Tibial nerve (tissue), 4 donors: ENCODE results near the gene FAM120B. TPM values are rescaled to one million over a fixed set of nuclear protein-coding genes. Genes with fewer than 3 reads are reported as not detected.

Experiments
- DNase-seq, 2 donors: peaks; one replicate each; pipeline ENCODE4 v3.0.0-alpha.2; 2019; ENCODE audit warnings: low spot score in 2 of 2
- H3K27ac ChIP-seq, 4 donors: fragments of 200-600 bp; sonication (generic) in 3 of 4; one replicate each; pipeline ENCODE4 v1.5.1; 2017 to 2019; ENCODE audit warnings: mild to moderate bottlenecking in 1 of 4
- H3K27me3 ChIP-seq, 2 donors: fragments of 200-600 bp; sonication (generic) in 1 of 2; one replicate each; pipeline versions ENCODE4 v1.5.1 to v1.6.0; 2017 to 2019
- H3K36me3 ChIP-seq, 3 donors: fragments of 200-600 bp; sonication (generic); one replicate each; pipeline ENCODE4 v1.5.1; 2018 to 2019
- H3K4me1 ChIP-seq, 4 donors: fragments of 200-600 bp; sonication (generic) in 3 of 4; one replicate each; pipeline ENCODE4 v1.5.1; 2017 to 2019
- H3K4me3 ChIP-seq, 4 donors: fragments of 200-600 bp; sonication (generic) in 3 of 4; one replicate each; pipeline ENCODE4 v1.5.1; 2017 to 2019; ENCODE audit warnings: mild to moderate bottlenecking in 1 of 4, moderate library complexity in 1 of 4
- H3K9me3 ChIP-seq, 4 donors: fragments of 200-600 bp; sonication (generic) in 3 of 4; one replicate each; pipeline ENCODE4 v1.5.1; 2017 to 2019
- EP300 ChIP-seq, 2 donors: sonication (generic); formaldehyde crosslinking; IDR thresholded peaks; one replicate each; pipeline ENCODE4 v1.6.1; 2017; ENCODE audit warnings: antibody characterized with exemption in 2 of 2, mild to moderate bottlenecking in 1 of 2
- POLR2A ChIP-seq, 2 donors: fragments of 450-650 bp; IDR thresholded peaks; one replicate each; pipeline ENCODE4 v1.6.1; 2017; ENCODE audit warnings: antibody characterized with exemption in 2 of 2, mild to moderate bottlenecking in 2 of 2, moderate library complexity in 2 of 2
- WGBS, 2 donors: methylation state at CpG; one replicate each; pipeline ENCODE4 v1.1.5; 2018; 5-methylcytosine and 5-hydroxymethylcytosine counted together
- total RNA-seq, 4 donors: library from RNA; depleted of rRNA; stranded (reverse); fragments of >200 nt; gene quantifications; one replicate each; pipeline ENCODE4 v1.1.0, GENCODE V29; 2016
- TF ChIP-seq, protein P1 (sequence below), 5 experiments: fragments of 200-600 bp in 3 of 5; fragments of 450-650 bp in 2 of 5; sonication (generic) in 3 of 5; IDR thresholded peaks; one replicate each; pipeline ENCODE4 v1.5.1; 2016 to 2019; ENCODE audit warnings: antibody characterized with exemption in 5 of 5, mild to moderate bottlenecking in 3 of 5, moderate library complexity in 2 of 5

The FAM120B gene
- total RNA-seq, 4 donors from 2014 or later = 26.0 to 35.4 (median 32.1) TPM

DNA sequence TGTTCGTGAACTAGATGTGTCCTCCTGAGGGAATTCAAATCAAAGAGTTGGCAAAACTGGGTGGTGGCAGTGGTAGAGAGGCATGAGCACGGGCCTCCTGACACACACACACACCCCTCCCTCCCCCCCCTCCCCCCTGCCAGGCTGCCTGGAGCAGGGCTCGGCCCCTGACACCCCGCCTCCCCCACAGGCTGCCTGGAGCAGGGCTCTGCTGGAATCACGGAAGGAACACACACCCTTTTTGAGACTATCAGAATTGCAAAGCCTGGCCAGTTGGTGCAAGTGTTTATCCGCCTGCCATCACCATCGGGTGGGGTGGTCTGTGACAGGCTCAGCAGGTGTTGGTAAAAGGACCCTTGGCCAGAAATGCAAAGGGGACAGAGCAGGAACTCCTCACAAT is 59.0 kb downstream of the FAM120B start:
- no peak for DNase-seq
- H3K9me3 ChIP-seq = no peaks in the 10 kb centered on the region
- H3K27ac ChIP-seq = peak overlapping the region in 2 of 4 donors; percentile 78 to 81
- 52 to 67% methylated on average over 6 to 7 of the region's 7 CpGs for WGBS, 2 donors
- TF ChIP-seq EP300 (IDR thresholded peaks at IDR 0.05) = no peak
- no peak for TF ChIP-seq POLR2A (IDR thresholded peaks at IDR 0.05)
- TF ChIP-seq, protein P1, sequence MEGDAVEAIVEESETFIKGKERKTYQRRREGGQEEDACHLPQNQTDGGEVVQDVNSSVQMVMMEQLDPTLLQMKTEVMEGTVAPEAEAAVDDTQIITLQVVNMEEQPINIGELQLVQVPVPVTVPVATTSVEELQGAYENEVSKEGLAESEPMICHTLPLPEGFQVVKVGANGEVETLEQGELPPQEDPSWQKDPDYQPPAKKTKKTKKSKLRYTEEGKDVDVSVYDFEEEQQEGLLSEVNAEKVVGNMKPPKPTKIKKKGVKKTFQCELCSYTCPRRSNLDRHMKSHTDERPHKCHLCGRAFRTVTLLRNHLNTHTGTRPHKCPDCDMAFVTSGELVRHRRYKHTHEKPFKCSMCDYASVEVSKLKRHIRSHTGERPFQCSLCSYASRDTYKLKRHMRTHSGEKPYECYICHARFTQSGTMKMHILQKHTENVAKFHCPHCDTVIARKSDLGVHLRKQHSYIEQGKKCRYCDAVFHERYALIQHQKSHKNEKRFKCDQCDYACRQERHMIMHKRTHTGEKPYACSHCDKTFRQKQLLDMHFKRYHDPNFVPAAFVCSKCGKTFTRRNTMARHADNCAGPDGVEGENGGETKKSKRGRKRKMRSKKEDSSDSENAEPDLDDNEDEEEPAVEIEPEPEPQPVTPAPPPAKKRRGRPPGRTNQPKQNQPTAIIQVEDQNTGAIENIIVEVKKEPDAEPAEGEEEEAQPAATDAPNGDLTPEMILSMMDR (IDR thresholded peaks at IDR 0.05) = no peak
- peaks cover 0 to 50% (median 15%) of the 10 kb centered on the region in 4 donors for H3K4me1 ChIP-seq
- H3K27me3 ChIP-seq = no peaks in the 10 kb centered on the region
- peaks cover 0 to 47% (median 0%) of the 10 kb centered on the region in 3 donors for H3K36me3 ChIP-seq
- H3K4me3 ChIP-seq = no peak overlapping the region

GRCh38 chr6:170366248-170366960 is 59.8 kb downstream of the FAM120B start:
- peak; percentile 30 to 39 for DNase-seq
- Histone ChIP-seq H3K27me3 (no peaks in the 10 kb centered on the region), H3K27ac (peak overlapping the region in 3 of 4 donors; percentile 13 to 81 (median 78)), H3K9me3 (no peaks in the 10 kb centered on the region), H3K4me1 (peaks cover 0 to 54% (median 15%) of the 10 kb centered on the region in 4 donors), H3K36me3 (peaks cover 0 to 42% (median 0%) of the 10 kb centered on the region in 3 donors), H3K4me3 (no peak overlapping the region)
- peak in 1 of 2 donors; percentile 57 for TF ChIP-seq EP300 (IDR thresholded peaks at IDR 0.05)
- TF ChIP-seq, protein P1 (IDR thresholded peaks at IDR 0.05) = no peak
- WGBS, 2 donors = 60 to 66% methylated on average over 11 of the region's 11 CpGs

- no peak for TF ChIP-seq EP300 (IDR thresholded peaks at IDR 0.05)
- no peak for TF ChIP-seq POLR2A (IDR thresholded peaks at IDR 0.05)
- TF ChIP-seq, protein P1 (IDR thresholded peaks at IDR 0.05) = no peak
- H3K9me3 ChIP-seq = no peaks in the 10 kb centered on the region
- peaks cover 0 to 54% (median 15%) of the 10 kb centered on the region in 4 donors for H3K4me1 ChIP-seq
- no peaks in the 10 kb centered on the region for H3K27me3 ChIP-seq
- H3K36me3 ChIP-seq = peaks cover 0 to 39% (median 0%) of the 10 kb centered on the region in 3 donors
- WGBS, 2 donors = 48 to 62% methylated on average over 10 of the region's 10 CpGs
- H3K4me3 ChIP-seq = no peak overlapping the region
- DNase-seq = no peak
- peak overlapping the region in 2 of 4 donors; percentile 78 to 81 for H3K27ac ChIP-seq
These were observed 60.7 kb downstream of the FAM120B start for GRCh38 chr6:170367241-170367640.

DNA sequence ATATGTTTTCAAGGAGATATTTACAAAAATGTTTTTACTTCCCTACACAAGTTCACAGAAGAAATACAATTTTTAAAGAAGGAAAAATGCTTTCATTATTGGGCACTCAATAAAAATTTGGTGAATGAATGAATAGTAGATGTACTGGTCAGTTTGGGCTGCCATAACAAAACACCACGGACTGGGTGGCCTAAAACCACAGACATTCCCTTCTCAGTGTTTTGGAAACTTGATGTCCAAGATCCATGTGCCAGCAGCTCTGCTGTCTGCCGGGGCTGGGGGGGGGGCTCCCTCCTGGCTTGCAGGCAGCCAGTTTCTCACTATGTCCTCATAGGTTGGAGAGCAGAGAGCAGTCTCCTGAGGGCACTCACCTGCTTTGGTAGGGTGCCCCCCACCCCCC is 62.0 kb downstream of the FAM120B start:
- peaks cover 0 to 54% (median 15%) of the 10 kb centered on the region in 4 donors for H3K4me1 ChIP-seq
- H3K4me3 ChIP-seq = no peak overlapping the region
- TF ChIP-seq POLR2A (IDR thresholded peaks at IDR 0.05) = no peak
- TF ChIP-seq, protein P1 (IDR thresholded peaks at IDR 0.05) = no peak
- peak in 1 of 2 donors; percentile 8 for TF ChIP-seq EP300 (IDR thresholded peaks at IDR 0.05)
- H3K36me3 ChIP-seq = peaks cover 0 to 27% (median 0%) of the 10 kb centered on the region in 3 donors
- DNase-seq = no peak
- 62 to 68% methylated on average over 1 to 2 of the region's 2 CpGs for WGBS, 2 donors
- H3K9me3 ChIP-seq = no peaks in the 10 kb centered on the region
- H3K27ac ChIP-seq = peak overlapping the region in 1 of 4 donors; percentile 81
- no peaks in the 10 kb centered on the region for H3K27me3 ChIP-seq

GRCh38 chr6:170369403-170369802 is 62.8 kb downstream of the FAM120B start:
- 85 to 86% methylated on average over 5 of the region's 5 CpGs for WGBS, 2 donors
- no peak for DNase-seq
- Histone ChIP-seq H3K4me1 (peaks cover 0 to 46% (median 15%) of the 10 kb centered on the region in 4 donors), H3K36me3 (peaks cover 0 to 24% (median 0%) of the 10 kb centered on the region in 3 donors), H3K4me3 (no peak overlapping the region), H3K27ac (peak overlapping the region in 2 of 4 donors; percentile 24 to 81), H3K27me3 (no peaks in the 10 kb centered on the region), H3K9me3 (no peaks in the 10 kb centered on the region)
- no peak for TF ChIP-seq POLR2A (IDR thresholded peaks at IDR 0.05)
- TF ChIP-seq, protein P1 (IDR thresholded peaks at IDR 0.05) = no peak
- TF ChIP-seq EP300 (IDR thresholded peaks at IDR 0.05) = no peak
